DOHH2 (cell line): Measurements from ENCODE around the gene SORD.

Source experiments
- CTCF ChIP-seq: fragments of 200-600 bp; sonication (generic); IDR thresholded peaks from one replicate; pipeline ENCODE4 v1.5.1; 2014; ENCODE audit warnings: antibody characterized with exemption, mild to moderate bottlenecking, low read depth, low read length; ENCODE audit not compliant: poor library complexity, severe bottlenecking
- EZH2phosphoT487 ChIP-seq: fragments of 200-600 bp; sonication (generic); IDR thresholded peaks from 2 replicates; pipeline ENCODE4 v1.6.1; 2017; ENCODE audit warnings: borderline replicate concordance, mild to moderate bottlenecking, antibody characterized with exemption, low read length, moderate library complexity, mixed read lengths

- TF ChIP-seq CTCF (no peak), EZH2phosphoT487 (no peak)
Measured at GRCh38 chr15:45030743-45031142, 7.7 kb downstream of the SORD start.
